ELF-1 (cell line): ENCODE measurements around the gene NLRP2B.
A peak's percentile ranks its signal among the peaks of the same experiment; 100 is the strongest.
"Not testable (repeated sequence)": the region's sequence is repeated elsewhere in the genome, so short reads cannot be mapped to it uniquely, and the experiment has no call there.

Experiments
- DNase-seq: peaks from one replicate; pipeline ENCODE4 v3.0.0-alpha.2; 2016; ENCODE audit warnings: low read depth, low spot score

The NLRP2B gene

GRCh38 chrX:57680160-57680559, at the start of gene NLRP2B:
Gene NLRP2B (minus strand): TSS chrX:57680260.
- no peak for DNase-seq

GRCh38 chrX:57725995-57726394, 45.9 kb upstream of the NLRP2B start:
- DNase-seq: not testable (repeated sequence)

- DNase-seq: no peak
These were observed 1.3 kb upstream of the NLRP2B start for GRCh38 chrX:57681341-57681740.

GRCh38 chrX:57678686-57679428, 1.2 kb downstream of the NLRP2B start:
- no peak for DNase-seq

GRCh38 chrX:57677132-57677858, 2.8 kb downstream of the NLRP2B start:
- no peak for DNase-seq

GRCh38 chrX:57675320-57675719, 4.7 kb downstream of the NLRP2B start:
- DNase-seq: no peak

- no peak for DNase-seq
These were observed 5.2 kb downstream of the NLRP2B start for GRCh38 chrX:57674861-57675260.

GRCh38 chrX:57669961-57670360, 10.1 kb downstream of the NLRP2B start:
- no peak for DNase-seq

- DNase-seq: no peak
These were observed 13.1 kb downstream of the NLRP2B start for GRCh38 chrX:57667010-57667409.

- no peak for DNase-seq
These were observed 25.0 kb downstream of the NLRP2B start for GRCh38 chrX:57655065-57655464.

- DNase-seq: no peak
These were observed 27.4 kb downstream of the NLRP2B start for GRCh38 chrX:57652705-57653104.

- peak; percentile 78 for DNase-seq
These were observed 28.7 kb downstream of the NLRP2B start for GRCh38 chrX:57651169-57651919.

- DNase-seq: peak; percentile 9
These were observed 33.0 kb downstream of the NLRP2B start for GRCh38 chrX:57647020-57647419.

GRCh38 chrX:57643698-57644097, 36.4 kb downstream of the NLRP2B start:
- DNase-seq: no peak

GRCh38 chrX:57641338-57641737, 38.7 kb downstream of the NLRP2B start:
- no peak for DNase-seq

GRCh38 chrX:57640674-57641016, 39.4 kb downstream of the NLRP2B start:
- no peak for DNase-seq

GRCh38 chrX:57629438-57629837, 50.6 kb downstream of the NLRP2B start:
- DNase-seq: not testable (repeated sequence)
